ENCODE results near the gene C19orf53. TPM values are rescaled to one million over a fixed set of nuclear protein-coding genes. Genes with fewer than 3 reads are reported as not detected.

Gene C19orf53
- total and polyA plus RNA-seq, 9 of the 15 experiments (the other 6 are each of a cell fraction or from before 2014, with no cell fraction given) = 98.5 to 441 (median 164) TPM

- TF ChIP-seq, protein P1, sequence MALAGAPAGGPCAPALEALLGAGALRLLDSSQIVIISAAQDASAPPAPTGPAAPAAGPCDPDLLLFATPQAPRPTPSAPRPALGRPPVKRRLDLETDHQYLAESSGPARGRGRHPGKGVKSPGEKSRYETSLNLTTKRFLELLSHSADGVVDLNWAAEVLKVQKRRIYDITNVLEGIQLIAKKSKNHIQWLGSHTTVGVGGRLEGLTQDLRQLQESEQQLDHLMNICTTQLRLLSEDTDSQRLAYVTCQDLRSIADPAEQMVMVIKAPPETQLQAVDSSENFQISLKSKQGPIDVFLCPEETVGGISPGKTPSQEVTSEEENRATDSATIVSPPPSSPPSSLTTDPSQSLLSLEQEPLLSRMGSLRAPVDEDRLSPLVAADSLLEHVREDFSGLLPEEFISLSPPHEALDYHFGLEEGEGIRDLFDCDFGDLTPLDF (CRISPR knock-in tag; IDR thresholded peaks at IDR 0.05) = no peak
- TF ChIP-seq HDAC3 (IDR thresholded peaks at IDR 0.05; ENCODE audit: borderline replicate concordance, partially characterized antibody) (no peak), ARID4B (CRISPR knock-in tag; IDR thresholded peaks at IDR 0.05) (0 out of 2 replicates have a peak, but pooled peaks have one; percentile 44), ERF (CRISPR knock-in tag; IDR thresholded peaks at IDR 0.05) (no peak), ZNF24 (IDR thresholded peaks at IDR 0.05) (no peak), GATA2 (CRISPR knock-in tag; IDR thresholded peaks at IDR 0.05) (0 out of 2 replicates have a peak, but pooled peaks have one; percentile 23), XRCC4 (IDR thresholded peaks at IDR 0.05; ENCODE audit: extremely low read depth, insufficient read depth, insufficient read length) (no peak), FOSL1 (tag; conservative IDR thresholded peaks at IDR 0.05) (peak; percentile 100), MGA (IDR thresholded peaks at IDR 0.05) (no peak)
Measured at GRCh38 chr19:13731147-13731964, 42.9 kb upstream of the C19orf53 start (continued).

Measured in K562 (cell line).